Measurements from ENCODE around the gene MMP11.

DNA sequence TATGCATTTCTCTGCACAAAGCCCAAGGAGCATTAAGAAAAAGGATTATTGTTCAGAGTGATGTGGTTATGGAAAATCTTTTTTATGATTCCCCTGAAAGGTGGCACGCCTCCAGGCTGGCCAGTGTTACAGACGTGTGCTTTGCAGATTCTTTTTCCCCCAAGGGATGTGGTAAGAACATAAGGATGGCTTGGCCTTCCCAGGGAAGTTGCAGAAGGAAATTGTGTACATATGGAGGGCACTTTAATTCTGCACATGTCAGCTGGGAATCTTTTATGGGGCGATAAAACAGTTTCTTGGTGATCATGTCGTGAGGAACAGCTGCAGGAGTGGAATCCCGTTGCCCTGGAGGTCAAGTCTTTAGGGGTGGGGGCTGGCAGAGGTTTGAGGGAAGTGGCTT lies 23.8 kb downstream of the MMP11 start:
- TF ChIP-seq EZH2 (IDR thresholded peaks at IDR 0.05; ENCODE audit: borderline replicate concordance) (no peak), EZH2phosphoT487 (IDR thresholded peaks at IDR 0.05; ENCODE audit: low read depth, severe bottlenecking, unreplicated experiment) (no peak)
- TF ChIP-seq, protein P1, sequence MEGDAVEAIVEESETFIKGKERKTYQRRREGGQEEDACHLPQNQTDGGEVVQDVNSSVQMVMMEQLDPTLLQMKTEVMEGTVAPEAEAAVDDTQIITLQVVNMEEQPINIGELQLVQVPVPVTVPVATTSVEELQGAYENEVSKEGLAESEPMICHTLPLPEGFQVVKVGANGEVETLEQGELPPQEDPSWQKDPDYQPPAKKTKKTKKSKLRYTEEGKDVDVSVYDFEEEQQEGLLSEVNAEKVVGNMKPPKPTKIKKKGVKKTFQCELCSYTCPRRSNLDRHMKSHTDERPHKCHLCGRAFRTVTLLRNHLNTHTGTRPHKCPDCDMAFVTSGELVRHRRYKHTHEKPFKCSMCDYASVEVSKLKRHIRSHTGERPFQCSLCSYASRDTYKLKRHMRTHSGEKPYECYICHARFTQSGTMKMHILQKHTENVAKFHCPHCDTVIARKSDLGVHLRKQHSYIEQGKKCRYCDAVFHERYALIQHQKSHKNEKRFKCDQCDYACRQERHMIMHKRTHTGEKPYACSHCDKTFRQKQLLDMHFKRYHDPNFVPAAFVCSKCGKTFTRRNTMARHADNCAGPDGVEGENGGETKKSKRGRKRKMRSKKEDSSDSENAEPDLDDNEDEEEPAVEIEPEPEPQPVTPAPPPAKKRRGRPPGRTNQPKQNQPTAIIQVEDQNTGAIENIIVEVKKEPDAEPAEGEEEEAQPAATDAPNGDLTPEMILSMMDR (IDR thresholded peaks at IDR 0.05; ENCODE audit: poor library complexity), result no peak
